SK-N-SH treated with all-trans-retinoic acid at 6 μM for 48 hours (cell line): ENCODE results near the gene RAB14.

Experiments used
- ATAC-seq: fragments of 200-7000 bp; cut with Tn5 transposase; 3 replicates; pipeline ENCODE4 v1.9.1; 2020; ENCODE audit warnings: mild to moderate bottlenecking, moderate library complexity
- OSR1 ChIP-seq: fragments of 250-450 bp; sonication (Bioruptor Pico); IDR thresholded peaks from 2 replicates; pipeline ENCODE4 v1.8.0; 2022; ENCODE audit warnings: moderate library complexity, mild to moderate bottlenecking, inconsistent platforms
- PPARA ChIP-seq: fragments of 250-450 bp; sonication (Bioruptor Pico); IDR thresholded peaks from 2 replicates; pipeline ENCODE4 v1.5.0; 2020; ENCODE audit warnings: mild to moderate bottlenecking, borderline replicate concordance
- SNAI2 ChIP-seq: fragments of 250-450 bp; sonication (Bioruptor Pico); IDR thresholded peaks from 2 replicates; pipeline ENCODE4 v1.5.0; 2020; ENCODE audit warnings: mild to moderate bottlenecking, moderate library complexity
- TCF4 ChIP-seq: fragments of 250-450 bp; sonication (Bioruptor Pico); IDR thresholded peaks from 2 replicates; pipeline ENCODE4 v1.8.0; 2021; ENCODE audit warnings: mild to moderate bottlenecking, moderate library complexity, borderline replicate concordance
- TOX ChIP-seq: fragments of 250-450 bp; sonication (Bioruptor Pico); IDR thresholded peaks from 2 replicates; pipeline ENCODE4 v1.8.0; 2021; ENCODE audit warnings: mild to moderate bottlenecking, moderate library complexity, borderline replicate concordance
- TSHZ2 ChIP-seq: fragments of 250-450 bp; sonication (Bioruptor Pico); IDR thresholded peaks from 2 replicates; pipeline ENCODE4 v1.5.0; 2020; ENCODE audit warnings: mild to moderate bottlenecking, moderate library complexity
- ZC3H10 ChIP-seq: fragments of 250-450 bp; sonication (Bioruptor Pico); IDR thresholded peaks from 2 replicates; pipeline ENCODE4 v1.5.1; 2021; ENCODE audit warnings: mild to moderate bottlenecking, moderate library complexity
- ZFP3 ChIP-seq: fragments of 250-450 bp; sonication (Bioruptor Pico); IDR thresholded peaks from 2 replicates; pipeline ENCODE4 v1.5.0; 2020; ENCODE audit warnings: mild to moderate bottlenecking, moderate library complexity
- ZNF565 ChIP-seq: fragments of 450-650 bp; formaldehyde crosslinking; conservative IDR thresholded peaks from 2 replicates; pipeline ENCODE4 v1.5.0; 2020; ENCODE audit warnings: low read depth, mild to moderate bottlenecking, moderate library complexity
- ZNF70 ChIP-seq: fragments of 450-650 bp; formaldehyde crosslinking; IDR thresholded peaks from 2 replicates; pipeline ENCODE4 v1.5.0; 2020; ENCODE audit warnings: mild to moderate bottlenecking, moderate library complexity
- ZNF8 ChIP-seq: fragments of 450-650 bp; formaldehyde crosslinking; IDR thresholded peaks from 2 replicates; pipeline ENCODE4 v1.5.0; 2020; ENCODE audit warnings: mild to moderate bottlenecking, moderate library complexity
- TF ChIP-seq, protein P1 (sequence below): fragments of 250-450 bp; sonication (Bioruptor Pico); IDR thresholded peaks from 2 replicates; pipeline ENCODE4 v1.5.1; 2021; ENCODE audit warnings: mild to moderate bottlenecking, moderate library complexity
- TF ChIP-seq, protein P2 (sequence below): fragments of 250-450 bp; sonication (Bioruptor Pico); IDR thresholded peaks from 2 replicates; pipeline ENCODE4 v1.8.0; 2021; ENCODE audit warnings: low read depth, mild to moderate bottlenecking, moderate library complexity, borderline replicate concordance
- TF ChIP-seq, protein P3 (sequence below): fragments of 250-450 bp; sonication (Bioruptor Pico); IDR thresholded peaks from 2 replicates; pipeline ENCODE4 v1.5.1; 2020; ENCODE audit warnings: low read depth, mild to moderate bottlenecking, moderate library complexity

RAB14 gene

GRCh38 chr9:121217609-121218292, 16.1 kb upstream of the RAB14 start (continued):
- TF ChIP-seq, protein P1, sequence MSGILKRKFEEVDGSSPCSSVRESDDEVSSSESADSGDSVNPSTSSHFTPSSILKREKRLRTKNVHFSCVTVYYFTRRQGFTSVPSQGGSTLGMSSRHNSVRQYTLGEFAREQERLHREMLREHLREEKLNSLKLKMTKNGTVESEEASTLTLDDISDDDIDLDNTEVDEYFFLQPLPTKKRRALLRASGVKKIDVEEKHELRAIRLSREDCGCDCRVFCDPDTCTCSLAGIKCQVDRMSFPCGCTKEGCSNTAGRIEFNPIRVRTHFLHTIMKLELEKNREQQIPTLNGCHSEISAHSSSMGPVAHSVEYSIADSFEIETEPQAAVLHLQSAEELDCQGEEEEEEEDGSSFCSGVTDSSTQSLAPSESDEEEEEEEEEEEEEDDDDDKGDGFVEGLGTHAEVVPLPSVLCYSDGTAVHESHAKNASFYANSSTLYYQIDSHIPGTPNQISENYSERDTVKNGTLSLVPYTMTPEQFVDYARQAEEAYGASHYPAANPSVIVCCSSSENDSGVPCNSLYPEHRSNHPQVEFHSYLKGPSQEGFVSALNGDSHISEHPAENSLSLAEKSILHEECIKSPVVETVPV (CRISPR knock-in tag) = no peak

- no peak for TF ChIP-seq TOX (CRISPR knock-in tag)
- no peak for ATAC-seq
Observed at GRCh38 chr9:121216271-121216805, 14.7 kb upstream of the RAB14 start.

DNA sequence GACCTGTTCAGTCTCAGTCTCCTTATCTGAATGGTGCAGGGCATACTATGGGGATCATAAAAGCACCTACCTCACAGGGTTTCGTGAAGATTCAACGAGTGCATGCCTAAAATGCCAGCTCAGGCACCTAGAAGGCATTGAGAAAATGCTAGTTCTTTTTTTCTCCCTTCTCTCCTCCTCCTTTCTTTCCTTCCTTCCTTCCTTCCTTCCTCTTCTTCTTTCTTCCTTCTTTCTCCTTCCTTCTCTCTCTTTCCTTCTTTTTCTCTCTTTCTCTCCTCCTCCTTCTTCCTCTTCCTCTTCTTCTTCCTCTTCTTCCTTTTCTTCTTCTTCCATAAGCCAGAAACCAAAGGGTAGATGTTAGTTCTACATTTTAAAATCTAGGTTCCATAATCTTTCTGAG, 12.3 kb upstream of the RAB14 start:
- no peak for ATAC-seq
- TF ChIP-seq ZNF8 (CRISPR knock-in tag) (no peak), PPARA (no peak), OSR1 (CRISPR knock-in tag) (no peak), TSHZ2 (CRISPR knock-in tag) (no peak), ZNF565 (CRISPR knock-in tag) (no peak), SNAI2 (no peak)
- TF ChIP-seq, protein P2, sequence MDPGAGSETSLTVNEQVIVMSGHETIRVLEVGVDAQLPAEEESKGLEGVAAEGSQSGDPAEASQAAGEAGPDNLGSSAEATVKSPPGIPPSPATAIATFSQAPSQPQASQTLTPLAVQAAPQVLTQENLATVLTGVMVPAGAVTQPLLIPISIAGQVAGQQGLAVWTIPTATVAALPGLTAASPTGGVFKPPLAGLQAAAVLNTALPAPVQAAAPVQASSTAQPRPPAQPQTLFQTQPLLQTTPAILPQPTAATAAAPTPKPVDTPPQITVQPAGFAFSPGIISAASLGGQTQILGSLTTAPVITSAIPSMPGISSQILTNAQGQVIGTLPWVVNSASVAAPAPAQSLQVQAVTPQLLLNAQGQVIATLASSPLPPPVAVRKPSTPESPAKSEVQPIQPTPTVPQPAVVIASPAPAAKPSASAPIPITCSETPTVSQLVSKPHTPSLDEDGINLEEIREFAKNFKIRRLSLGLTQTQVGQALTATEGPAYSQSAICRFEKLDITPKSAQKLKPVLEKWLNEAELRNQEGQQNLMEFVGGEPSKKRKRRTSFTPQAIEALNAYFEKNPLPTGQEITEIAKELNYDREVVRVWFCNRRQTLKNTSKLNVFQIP (CRISPR knock-in tag) = no peak

GRCh38 chr9:121213136-121213806, 11.6 kb upstream of the RAB14 start:
- ATAC-seq = peak; percentile 99

More at GRCh38 chr9:121213136-121213806, 11.6 kb upstream of the RAB14 start:
- TF ChIP-seq ZNF8 (CRISPR knock-in tag) = no peak
- TF ChIP-seq ZNF70 (CRISPR knock-in tag) = no peak
- TF ChIP-seq OSR1 (CRISPR knock-in tag) = no peak
- TF ChIP-seq, protein P3, sequence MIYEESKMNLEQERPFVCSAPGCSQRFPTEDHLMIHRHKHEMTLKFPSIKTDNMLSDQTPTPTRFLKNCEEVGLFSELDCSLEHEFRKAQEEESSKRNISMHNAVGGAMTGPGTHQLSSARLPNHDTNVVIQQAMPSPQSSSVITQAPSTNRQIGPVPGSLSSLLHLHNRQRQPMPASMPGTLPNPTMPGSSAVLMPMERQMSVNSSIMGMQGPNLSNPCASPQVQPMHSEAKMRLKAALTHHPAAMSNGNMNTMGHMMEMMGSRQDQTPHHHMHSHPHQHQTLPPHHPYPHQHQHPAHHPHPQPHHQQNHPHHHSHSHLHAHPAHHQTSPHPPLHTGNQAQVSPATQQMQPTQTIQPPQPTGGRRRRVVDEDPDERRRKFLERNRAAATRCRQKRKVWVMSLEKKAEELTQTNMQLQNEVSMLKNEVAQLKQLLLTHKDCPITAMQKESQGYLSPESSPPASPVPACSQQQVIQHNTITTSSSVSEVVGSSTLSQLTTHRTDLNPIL (CRISPR knock-in tag) = no peak
- TF ChIP-seq, protein P2 (CRISPR knock-in tag) = no peak
- TF ChIP-seq TOX (CRISPR knock-in tag) = no peak
- no peak for TF ChIP-seq ZC3H10 (CRISPR knock-in tag)
- TF ChIP-seq ZFP3 (CRISPR knock-in tag) = no peak
- no peak for TF ChIP-seq TCF4
- TF ChIP-seq, protein P1 (CRISPR knock-in tag) = no peak
- TF ChIP-seq, all 23 proteins: peak for 0
